ENCODE data around the gene VENTX. TPM values are rescaled to one million over a fixed set of nuclear protein-coding genes. Genes with fewer than 3 reads are reported as not detected.

Gene VENTX, protein sequence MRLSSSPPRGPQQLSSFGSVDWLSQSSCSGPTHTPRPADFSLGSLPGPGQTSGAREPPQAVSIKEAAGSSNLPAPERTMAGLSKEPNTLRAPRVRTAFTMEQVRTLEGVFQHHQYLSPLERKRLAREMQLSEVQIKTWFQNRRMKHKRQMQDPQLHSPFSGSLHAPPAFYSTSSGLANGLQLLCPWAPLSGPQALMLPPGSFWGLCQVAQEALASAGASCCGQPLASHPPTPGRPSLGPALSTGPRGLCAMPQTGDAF
- total RNA-seq (ENCODE audit: unreplicated experiment) = 0.23 TPM
- long read RNA-seq = 0 reads

DNA sequence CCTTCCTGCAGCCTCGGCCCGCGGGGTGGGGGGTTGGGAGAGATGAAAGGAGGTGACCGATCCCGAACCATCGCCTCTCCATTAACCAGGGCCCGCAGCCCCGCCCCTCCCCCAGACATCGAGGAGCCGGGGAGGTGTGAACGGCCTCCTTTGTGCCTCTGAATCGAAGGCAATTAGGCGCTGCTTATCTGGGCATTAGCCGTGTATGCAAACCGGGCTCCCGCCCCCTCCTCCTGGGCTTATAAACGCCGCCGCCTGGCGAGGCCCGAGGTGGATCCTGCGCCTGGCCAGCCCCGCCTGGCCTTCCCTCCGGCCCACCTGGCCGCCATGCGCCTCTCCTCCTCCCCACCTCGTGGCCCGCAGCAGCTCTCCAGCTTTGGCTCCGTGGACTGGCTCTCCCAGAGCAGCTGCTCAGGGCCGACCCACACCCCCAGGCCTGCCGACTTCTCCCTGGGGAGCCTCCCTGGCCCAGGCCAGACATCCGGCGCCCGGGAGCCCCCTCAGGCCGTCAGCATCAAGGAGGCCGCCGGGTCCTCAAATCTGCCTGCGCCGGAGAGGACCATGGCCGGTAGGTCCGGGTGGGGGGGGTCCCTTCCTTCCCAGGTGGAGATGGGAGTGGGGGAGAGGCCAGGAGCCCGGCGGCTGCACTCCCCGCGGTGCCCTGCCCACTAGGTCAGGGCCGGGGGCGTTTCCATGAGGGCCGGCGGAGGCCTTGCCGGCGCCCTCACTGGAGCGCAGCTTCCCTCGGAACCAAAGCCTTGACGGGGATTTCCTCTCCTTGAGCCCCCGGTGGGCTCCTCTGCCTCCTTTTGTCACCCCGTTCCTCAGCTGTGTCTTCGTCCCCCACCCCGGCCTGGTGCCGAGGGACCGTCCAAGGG is at the start of gene VENTX:
VENTX (plus strand) TSS at position 268 of the 878 bp plus-strand sequence; CDS start at position 328, 60 bp downstream.
- Mint-ChIP-seq H3K9me3 (ENCODE audit: unreplicated experiment) (no peaks in the 10 kb centered on the region), H3K27me3 (ENCODE audit: unreplicated experiment) (peaks cover 14% of the 10 kb centered on the region), H3K27ac (ENCODE audit: unreplicated experiment) (no peak within 1 kb of the TSS), H3K4me3 (ENCODE audit: unreplicated experiment) (peak within 1 kb of the TSS; percentile 62), H3K4me1 (ENCODE audit: unreplicated experiment) (no peaks in the 10 kb centered on the region), H3K36me3 (ENCODE audit: low read depth, unreplicated experiment) (peaks cover 3% of the 10 kb centered on the region)
- no peak for DNase-seq (ENCODE audit: low spot score)
- TF ChIP-seq, protein P1, sequence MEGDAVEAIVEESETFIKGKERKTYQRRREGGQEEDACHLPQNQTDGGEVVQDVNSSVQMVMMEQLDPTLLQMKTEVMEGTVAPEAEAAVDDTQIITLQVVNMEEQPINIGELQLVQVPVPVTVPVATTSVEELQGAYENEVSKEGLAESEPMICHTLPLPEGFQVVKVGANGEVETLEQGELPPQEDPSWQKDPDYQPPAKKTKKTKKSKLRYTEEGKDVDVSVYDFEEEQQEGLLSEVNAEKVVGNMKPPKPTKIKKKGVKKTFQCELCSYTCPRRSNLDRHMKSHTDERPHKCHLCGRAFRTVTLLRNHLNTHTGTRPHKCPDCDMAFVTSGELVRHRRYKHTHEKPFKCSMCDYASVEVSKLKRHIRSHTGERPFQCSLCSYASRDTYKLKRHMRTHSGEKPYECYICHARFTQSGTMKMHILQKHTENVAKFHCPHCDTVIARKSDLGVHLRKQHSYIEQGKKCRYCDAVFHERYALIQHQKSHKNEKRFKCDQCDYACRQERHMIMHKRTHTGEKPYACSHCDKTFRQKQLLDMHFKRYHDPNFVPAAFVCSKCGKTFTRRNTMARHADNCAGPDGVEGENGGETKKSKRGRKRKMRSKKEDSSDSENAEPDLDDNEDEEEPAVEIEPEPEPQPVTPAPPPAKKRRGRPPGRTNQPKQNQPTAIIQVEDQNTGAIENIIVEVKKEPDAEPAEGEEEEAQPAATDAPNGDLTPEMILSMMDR (IDR thresholded peaks at IDR 0.05; ENCODE audit: unreplicated experiment) = no peak

DNA sequence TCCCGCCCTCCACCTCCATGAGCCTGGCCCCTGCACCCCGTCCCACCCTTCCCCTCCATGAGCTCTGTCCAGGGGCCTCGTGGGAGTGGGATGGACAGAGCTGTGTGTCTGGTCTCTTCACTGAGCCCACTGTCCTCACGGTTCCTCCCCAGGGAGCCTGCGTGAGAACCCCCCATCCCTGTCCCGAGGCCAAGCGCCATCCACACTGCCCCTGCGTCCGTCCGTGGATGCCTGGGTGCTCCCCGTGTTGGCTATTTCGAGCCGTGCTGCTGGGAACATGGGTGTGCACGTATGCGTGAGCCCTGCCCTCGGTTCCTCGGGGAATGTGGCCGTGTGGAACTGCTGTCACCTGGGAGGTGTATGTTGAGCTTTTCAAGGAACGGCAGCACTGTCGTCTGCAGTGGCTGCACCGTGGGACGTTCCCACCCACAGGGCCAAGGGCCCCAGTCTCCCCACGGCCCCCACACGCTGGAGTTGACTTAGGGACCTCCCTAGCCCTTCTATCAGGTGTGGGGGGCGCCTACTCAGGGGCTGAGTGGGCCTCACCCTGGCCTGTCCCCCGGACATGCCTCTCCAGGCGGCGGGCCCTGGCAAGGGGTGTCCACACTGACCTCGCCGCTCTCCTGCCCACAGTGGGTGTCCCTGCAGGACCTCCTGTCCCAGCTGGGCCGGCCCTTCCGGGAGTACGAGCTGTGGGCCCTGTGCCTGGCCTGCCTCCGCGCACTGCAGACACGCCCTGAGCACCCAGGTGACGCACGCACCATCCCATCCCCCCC is 49.6 kb upstream of the VENTX start:
- peaks cover 9% of the 10 kb centered on the region for H3K27me3 Mint-ChIP-seq (ENCODE audit: unreplicated experiment)
- TF ChIP-seq, protein P1 (IDR thresholded peaks at IDR 0.05; ENCODE audit: unreplicated experiment) = no peak
- no peaks in the 10 kb centered on the region for H3K9me3 Mint-ChIP-seq (ENCODE audit: unreplicated experiment)
- H3K36me3 Mint-ChIP-seq (ENCODE audit: low read depth, unreplicated experiment) = no peaks in the 10 kb centered on the region
- DNase-seq (ENCODE audit: low spot score) = no peak
- no peak overlapping the region for H3K4me3 Mint-ChIP-seq (ENCODE audit: unreplicated experiment)
- no peaks in the 10 kb centered on the region for H3K4me1 Mint-ChIP-seq (ENCODE audit: unreplicated experiment)
- H3K27ac Mint-ChIP-seq (ENCODE audit: unreplicated experiment) = no peak overlapping the region

DNA sequence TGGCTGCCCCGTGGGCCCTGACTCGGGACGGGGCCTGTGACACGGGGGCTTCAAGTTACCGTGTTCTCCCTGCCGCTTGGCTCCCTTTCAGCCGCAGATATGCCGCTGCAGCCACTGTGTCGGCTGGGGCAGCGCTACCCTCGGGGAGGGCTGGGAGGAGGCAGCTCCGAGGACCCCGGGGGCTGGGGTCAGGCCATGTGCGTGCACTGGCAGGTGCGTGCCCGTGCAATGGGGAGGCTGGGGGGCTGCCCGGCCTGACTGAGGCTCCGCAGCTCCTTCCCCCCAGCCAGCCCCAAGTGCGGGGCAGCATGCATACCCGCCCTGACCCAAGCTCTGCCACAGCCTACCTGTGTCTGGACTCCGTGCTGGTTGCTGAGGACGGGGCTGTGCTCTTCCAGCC is 48.4 kb upstream of the VENTX start:
- TF ChIP-seq, protein P1 (IDR thresholded peaks at IDR 0.05; ENCODE audit: unreplicated experiment) = no peak
- Mint-ChIP-seq H3K36me3 (ENCODE audit: low read depth, unreplicated experiment) (peaks cover 5% of the 10 kb centered on the region), H3K27ac (ENCODE audit: unreplicated experiment) (no peak overlapping the region), H3K9me3 (ENCODE audit: unreplicated experiment) (no peaks in the 10 kb centered on the region), H3K27me3 (ENCODE audit: unreplicated experiment) (peaks cover 11% of the 10 kb centered on the region), H3K4me1 (ENCODE audit: unreplicated experiment) (no peaks in the 10 kb centered on the region), H3K4me3 (ENCODE audit: unreplicated experiment) (no peak overlapping the region)
- DNase-seq (ENCODE audit: low spot score) = no peak

DNA sequence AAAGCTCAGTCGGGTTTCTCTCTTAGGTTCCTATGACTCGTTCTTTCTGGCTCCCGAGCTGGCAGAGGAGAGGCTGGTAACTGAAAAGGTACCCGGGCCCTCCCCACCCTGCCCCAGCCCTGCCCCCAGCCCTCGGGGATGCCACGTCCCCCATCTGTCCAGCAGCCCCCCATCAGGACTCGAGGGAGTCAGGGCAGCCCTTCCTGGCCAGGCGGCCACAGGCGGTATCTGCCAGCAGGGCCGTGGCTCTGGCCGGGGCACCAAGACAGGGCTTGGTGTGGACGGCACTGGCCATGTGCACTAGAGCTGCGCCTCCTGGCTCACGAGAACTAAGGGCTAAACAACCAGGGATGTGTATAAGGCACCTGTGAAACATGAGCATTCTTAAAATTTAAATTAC is 47.9 kb upstream of the VENTX start:
- Mint-ChIP-seq H3K9me3 (ENCODE audit: unreplicated experiment) (no peaks in the 10 kb centered on the region), H3K36me3 (ENCODE audit: low read depth, unreplicated experiment) (peaks cover 5% of the 10 kb centered on the region), H3K4me1 (ENCODE audit: unreplicated experiment) (no peaks in the 10 kb centered on the region), H3K27me3 (ENCODE audit: unreplicated experiment) (peaks cover 9% of the 10 kb centered on the region), H3K4me3 (ENCODE audit: unreplicated experiment) (no peak overlapping the region), H3K27ac (ENCODE audit: unreplicated experiment) (no peak overlapping the region)
- TF ChIP-seq, protein P1 (IDR thresholded peaks at IDR 0.05; ENCODE audit: unreplicated experiment) = no peak
- no peak for DNase-seq (ENCODE audit: low spot score)

All from endothelial cell (in vitro differentiated cells).